ENCODE data around the gene WTIP.
"Not testable (repeated sequence)": the region's sequence is repeated elsewhere in the genome, so short reads cannot be mapped to it uniquely, and the experiment has no call there.

The WTIP gene

DNA sequence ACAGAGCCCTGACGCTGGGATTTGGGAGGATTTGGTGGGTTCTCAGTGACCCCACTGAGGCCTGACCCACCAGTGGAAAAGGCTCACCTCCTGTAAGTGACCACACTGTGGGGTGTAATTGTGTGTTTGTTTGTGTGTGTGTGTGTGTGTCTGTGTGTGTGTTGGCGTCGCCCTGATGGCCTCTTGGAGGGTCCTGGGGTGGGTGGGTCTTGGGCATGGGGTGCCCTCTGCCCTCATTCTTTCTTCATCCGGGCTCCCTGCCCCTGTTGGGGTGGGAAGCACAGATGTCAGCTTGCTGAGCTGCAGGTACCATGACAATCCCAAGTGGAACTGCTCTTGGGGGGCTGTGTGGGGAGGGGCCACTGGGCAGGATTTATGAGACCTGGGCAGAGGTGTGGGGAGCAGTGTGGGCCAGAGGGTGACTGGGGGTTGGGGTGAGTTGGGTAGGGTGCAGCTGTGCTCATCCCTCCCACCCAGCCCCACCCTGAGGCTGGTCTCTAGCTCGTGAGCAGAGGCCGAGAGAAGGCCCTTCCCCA is 22.8 kb downstream of the WTIP start:
- no peak for DNase-seq

DNA sequence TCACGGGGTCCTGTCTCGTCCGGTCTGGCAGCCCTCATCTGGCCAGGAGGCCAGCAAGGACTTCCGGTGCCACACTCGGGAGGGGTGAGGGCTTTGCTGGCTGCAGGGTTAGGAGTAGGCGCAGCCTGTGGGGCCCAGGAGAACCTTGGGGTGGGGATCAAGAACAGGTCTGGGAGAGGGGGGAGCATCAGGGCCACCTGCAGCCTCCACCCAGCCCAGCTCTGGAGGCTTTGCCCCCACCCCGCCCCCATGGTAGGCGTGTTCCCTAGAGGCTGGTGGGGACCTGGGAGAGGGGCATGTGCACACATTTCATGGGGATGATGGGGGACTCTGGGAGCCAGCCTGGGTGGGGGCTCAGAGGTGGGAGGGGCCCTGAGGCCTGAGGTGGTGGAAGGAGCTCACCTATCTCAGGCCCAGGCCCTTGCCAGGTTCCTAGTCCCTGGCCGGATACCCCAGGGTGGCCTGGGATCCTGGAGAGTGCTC is 23.3 kb downstream of the WTIP start:
- DNase-seq = no peak

DNA sequence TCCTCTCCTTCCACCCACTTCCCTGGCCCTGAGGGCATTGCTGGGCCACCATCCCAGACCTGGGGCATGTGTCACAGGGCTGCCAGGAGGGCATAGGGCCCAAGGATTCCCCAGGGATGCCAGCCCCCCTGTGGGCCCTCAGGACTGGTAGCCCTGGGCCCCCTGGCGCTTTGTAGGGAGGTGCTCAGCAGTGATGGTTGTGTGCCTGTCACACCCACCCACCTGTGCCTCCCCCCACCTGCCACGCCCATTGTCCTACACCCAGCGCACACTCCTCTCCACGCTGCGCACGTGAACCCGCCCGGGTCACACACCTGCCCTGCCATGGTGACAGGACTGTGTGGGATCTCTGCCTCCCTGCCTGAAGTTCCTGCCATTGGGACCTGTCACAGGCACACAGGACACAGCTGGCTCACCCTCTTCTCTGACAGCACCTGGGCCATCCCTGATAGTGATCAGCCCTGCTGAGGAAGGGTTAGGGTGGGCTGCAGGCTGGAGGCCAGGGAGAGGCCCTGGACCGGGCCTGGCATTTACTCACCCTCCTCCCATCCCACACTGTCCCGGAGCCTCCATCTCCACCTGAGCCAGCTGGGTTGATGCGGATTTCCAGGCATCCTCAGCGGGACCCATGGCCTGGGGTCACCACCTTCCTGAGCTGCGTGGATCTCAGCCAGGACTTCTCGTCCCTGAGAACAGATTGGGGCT is 23.9 kb downstream of the WTIP start:
- no peak for DNase-seq

DNA sequence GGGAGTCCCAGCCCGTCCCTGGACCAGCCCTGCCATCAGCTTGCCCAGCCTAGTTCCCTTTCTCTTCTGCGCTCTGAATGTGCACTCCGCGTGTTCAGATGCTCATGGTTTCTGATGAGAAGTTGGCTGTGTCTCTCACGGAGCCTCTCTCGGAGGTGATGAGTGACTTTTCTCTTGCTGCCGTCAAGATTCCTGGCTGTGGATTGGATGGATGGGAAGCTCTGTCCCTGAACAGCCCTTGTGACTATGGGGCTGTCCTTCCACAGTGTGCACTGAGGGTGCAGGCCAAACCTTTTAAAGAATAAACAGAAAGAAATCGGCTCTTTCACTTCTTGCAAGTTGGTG is 24.4 kb downstream of the WTIP start:
- no peak for DNase-seq

DNA sequence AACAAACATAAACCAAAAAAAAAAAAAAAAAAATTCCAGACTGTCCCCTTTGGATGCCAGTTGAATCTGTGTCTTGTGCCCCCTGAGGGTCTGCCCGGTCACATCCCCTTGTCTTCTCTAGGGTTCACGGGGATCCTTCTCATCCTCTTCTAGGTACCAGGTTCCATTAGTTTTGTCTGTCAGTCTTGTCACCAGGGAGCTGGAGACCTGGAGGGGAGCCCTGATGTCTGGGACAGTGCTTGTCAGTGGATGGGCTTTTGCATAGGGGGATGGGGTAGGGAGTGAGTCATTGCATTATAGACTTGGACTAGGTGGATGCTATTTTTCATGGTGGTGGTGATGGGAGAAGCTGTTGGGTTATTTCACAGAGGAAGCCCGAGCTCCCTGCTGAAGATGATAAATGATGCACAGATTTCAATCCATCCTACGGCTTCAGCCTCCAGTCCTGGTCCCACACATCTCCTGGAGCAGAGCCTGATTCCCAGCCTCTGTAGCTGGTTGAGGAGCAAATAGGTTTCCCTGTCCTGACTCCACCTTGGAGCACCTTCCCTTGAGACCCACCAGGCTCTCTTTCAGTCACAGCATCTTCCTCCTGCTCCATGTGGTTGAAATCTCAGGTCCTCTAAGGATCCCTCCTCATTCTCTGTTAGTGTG is 26.0 kb downstream of the WTIP start:
- no peak for DNase-seq

DNA sequence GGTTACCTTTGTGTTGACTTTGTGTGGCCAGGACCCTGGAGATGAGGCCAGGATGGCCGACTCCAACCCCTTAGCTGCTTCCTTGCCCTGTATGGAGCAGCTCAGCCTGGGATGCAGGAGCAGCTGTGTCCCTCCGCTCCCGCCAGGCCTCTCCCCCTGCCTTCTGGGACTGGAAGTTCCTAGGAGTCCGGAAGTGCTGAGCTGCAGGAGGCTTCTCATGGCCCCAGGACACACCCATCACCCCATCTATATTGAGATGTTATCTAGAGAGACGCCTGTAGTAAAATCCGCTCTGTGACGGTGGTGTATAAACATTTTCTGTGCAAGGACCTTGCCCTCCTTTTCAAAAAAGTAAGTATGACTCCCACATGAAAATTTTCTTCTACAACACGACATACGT is 27.0 kb downstream of the WTIP start:
- DNase-seq = no peak

DNA sequence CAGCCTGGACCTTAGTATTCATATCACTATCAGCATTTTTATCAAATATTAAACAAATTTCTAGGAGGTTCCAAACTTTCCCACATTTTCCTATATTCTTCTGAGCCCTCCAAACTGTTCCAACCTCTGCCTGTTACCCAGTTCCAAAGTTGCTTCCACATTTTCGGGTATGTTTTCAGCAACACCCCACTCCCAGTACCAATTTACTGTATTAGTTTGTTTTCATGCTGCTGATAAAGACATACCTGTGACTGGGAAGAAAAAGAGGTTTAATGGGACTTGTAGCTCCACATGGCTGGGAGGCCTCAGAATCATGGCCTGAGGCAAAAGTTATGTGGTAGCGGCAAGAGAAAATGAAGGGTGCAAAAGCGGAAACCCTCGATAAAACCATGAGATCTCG is 29.3 kb downstream of the WTIP start:
- DNase-seq = not testable (repeated sequence)

DNA sequence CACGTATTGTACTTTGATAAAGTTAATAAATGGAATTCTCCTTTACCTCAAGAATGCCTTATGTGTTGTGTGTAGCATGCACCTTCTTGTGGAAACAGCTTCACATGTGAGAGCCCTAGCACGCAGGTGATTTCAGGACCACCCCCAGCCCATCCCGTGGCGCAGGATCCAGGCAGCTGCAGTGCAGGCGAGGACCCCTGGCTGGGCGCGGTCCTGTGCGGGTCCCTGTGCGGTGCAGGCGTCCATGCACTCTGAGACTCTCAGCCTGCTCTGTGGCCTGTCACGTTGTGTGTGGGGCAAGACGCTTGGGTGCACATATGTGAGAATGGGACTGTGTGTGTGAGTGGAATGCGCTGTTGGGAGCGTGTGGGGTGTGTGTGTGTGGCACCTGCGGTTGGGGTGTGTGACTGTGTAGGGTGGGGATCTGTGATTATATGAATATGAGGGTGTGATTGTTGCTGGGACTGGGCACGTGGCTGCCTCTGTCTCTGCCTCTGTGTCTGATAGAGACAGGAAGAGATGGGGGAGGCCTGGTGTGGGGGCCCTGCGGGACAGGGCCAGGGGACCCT is 30.8 kb downstream of the WTIP start:
- no peak for DNase-seq

DNA sequence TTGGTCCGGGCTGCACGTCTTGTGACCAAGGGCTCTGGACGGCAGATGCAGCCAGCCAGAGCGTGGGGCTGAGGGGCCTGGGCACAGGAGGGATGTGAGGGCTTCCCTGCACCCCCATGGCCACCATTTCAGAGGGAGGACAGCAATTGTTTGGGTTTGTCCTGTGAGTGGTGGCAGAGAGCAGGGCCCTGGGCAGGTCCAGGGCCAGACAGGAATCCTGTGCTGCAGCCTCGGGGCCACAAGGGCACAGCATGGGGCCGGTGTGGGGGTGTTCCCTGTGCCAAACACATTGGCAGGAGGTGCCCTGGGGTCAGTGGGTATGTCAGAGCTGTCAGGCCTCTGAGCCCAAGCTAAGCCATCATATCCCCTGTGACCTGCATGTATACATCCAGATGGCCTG is 32.2 kb downstream of the WTIP start:
- no peak for DNase-seq

DNA sequence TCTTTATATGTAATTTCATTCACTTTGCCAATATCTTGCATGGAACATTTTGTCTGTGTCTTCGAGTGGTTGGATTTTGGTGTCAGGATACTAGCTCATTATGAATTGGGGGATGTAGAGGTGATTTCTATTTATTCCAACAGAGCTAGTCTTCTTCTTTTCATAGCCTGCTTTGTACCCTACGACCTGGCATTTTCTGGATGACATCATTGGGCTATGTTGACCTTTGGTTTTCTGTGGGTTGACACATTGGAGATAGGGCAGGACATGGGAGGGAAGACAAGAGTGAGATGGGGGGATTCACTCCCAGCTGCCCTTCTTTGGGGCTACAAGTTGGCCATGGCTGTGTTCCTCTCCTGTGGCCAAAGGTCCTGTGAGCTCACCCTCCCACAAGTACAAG is 38.0 kb downstream of the WTIP start:
- no peak for DNase-seq

DNA sequence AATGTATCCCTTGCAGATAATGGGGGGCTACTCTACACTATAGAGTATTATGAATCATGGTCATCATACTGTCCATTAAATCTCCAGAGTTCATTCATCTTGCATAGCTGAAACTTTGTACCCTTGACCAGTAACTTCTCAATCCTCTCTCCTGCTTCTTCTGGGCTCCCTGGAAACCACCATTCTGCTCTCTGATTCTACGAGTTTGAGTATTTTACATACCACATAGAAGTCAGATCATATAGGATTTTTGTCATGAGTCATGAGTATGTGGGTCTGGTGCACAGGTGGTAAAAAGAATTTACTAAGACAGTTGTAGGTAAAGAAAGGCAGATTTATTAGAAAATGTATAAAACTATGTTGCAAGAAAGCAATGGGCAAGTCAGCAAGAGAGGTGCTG is 41.9 kb downstream of the WTIP start:
- DNase-seq = no peak

DNA sequence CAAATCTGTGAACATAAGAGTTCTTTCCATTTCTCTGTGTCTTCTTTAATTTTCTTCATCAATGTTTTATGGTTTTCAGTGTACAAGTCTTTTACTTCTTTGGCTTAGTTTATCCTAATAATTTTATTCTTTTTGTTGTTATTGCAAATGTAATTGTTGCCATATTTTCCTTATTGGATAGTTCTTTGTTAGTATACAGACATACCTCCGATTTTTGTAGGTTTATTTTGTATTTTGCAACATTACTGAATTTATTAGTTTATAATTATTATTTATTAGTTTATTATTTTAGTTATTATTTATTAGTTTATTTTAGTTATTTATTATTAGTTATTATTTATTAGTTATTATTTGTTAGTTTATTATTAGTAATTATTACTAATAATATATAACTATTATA is 43.4 kb downstream of the WTIP start:
- DNase-seq = no peak

DNA sequence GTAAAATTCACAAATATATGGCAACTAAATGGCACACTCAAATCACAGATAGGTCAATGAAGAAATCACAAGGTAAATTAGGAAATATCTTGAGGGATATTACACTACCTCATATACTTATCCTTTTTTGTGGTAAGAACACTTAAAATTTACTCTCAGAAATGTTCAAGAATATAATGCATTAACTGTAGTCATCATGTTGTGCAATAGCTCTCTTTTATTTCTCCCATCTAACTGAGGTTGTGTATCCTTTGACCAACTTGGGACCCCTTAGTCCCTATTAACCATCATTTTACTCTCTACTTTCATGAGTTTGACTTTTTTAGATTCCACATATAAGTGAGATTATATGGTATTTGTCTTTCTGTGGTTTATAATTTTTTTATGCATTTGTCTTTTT is 52.6 kb downstream of the WTIP start:
- no peak for DNase-seq

DNA sequence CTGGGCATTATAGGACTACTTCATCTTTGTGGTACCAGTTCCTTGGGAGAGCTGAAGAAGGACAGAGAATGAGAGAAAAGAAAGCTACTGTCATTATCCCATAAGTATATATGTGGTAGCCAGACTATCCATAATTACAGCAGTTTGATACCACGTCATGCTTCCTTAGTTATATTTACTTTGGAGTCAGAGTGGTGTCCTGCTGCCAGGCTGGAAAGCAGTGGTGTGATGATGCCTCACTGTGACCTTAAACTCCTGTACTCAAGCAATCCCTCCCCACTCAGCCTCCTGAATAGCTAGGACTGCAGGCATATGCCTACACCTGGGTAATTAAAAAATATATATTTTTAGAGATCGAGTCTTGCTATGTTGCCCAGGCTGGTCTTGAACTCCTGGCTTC is 57.8 kb downstream of the WTIP start:
- DNase-seq = no peak

DNA sequence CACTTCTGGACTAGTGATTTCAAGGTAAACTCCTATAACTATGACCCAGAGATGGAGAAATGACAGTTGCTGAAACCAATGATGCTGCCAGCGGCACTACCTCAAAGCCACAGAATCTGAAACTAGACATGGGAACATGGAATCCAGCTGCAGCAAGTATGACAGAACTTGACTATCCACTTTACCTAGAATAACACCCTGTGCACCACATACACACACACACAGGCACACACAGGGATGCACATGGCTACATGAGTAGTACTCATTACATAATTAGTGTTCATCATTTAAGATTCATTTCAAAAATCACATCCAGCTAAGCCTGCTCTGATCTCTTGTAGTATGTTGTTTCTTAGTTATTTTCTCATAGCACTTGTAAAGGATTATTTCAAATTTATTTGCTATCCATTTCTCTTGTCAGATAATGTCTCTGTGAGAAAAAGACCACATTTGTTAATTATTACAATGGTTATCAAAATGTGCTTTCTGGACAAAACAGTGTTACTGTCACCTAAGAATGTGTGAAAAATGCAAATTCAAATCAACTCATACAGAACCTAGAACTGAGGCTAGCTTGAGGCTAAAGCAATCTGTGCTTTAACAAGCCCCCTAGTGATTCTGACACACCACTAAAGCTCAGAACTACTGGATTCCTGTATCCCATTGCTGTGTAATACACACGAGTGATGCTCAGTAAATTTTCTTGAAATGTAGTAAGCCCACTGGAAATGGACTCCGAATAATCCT is 59.4 kb downstream of the WTIP start:
- no peak for DNase-seq

DNA sequence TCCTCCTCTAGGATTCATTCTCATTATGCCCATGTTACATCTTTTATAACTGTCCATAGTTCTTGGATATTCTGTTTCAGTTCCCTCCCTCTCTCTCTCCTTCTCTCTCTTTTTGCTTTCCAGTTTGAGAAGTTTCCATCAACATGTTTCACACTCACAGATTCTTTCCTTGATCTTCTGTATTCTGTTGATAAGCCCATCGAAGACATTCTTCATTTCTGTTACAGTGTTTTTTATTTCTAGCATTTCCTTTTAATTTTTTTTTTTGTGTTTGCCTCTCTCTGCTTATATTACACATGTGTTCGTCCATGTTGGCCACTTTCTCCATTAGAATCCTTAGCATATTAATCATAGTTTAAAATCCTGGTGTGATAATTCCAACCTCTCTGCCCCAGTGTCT is 68.3 kb downstream of the WTIP start:
- DNase-seq = no peak

DNA sequence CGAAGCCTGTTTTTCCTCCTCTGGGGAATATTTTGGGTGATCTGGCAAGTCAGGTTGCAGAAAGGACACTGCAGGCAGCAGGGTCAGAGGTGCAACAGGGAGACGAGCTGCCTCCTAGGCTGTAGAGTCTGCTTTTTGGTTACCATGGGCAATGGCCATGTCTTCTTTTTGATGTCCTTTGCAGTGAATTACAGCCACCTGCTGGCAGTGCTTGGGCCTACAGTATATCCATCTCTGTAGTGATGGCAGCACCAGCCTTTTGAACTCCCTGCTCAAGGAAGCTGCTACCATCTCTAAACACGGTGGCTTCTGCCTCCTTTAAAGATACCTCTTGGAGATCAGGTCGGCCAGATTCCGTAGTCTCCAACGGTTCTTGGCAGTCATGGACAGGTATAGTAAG is 73.9 kb downstream of the WTIP start:
- peak in 1 of 2 donors; percentile 6 for DNase-seq

DNA sequence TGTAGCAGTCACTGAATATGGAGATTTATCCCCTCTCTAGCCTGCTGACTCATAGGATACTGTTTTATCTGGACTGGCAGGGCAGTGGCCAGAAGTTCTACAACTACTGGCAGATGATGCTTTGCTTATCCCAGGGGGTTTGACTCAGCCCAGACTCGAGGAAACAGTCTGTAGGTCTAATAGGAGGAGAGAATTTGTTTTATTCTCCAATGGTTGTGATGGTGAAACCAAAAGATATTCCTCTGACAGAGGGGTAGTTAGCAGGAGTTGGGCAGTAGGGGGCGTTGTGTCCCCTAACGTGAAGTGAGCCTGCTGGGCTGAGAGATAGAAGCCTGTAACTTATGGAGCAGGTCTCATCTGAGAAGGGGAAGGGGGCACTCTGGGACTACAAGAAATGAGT is 74.9 kb downstream of the WTIP start:
- peak in 1 of 2 donors; percentile 1 for DNase-seq

DNA sequence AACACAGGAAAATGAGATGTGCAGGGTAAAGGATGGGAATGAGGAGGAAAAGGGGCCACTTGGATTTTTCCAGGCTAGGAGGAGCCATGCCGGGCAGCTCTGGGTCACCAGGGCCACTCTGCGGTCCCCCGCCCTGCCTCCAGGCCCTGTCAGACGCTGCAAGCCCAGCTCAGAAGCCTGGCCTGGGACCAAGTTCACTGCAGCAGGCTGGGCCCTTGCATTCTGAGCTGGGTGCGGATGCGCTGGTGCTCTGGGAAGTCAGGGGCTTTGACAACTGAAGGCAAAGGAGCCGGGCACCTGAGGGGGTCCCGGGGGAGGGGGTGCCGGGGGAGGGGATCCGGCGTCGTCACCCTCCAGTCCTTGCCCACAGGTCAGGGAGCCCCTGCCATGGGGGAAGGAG is 77.5 kb downstream of the WTIP start:
- no peak for DNase-seq

DNA sequence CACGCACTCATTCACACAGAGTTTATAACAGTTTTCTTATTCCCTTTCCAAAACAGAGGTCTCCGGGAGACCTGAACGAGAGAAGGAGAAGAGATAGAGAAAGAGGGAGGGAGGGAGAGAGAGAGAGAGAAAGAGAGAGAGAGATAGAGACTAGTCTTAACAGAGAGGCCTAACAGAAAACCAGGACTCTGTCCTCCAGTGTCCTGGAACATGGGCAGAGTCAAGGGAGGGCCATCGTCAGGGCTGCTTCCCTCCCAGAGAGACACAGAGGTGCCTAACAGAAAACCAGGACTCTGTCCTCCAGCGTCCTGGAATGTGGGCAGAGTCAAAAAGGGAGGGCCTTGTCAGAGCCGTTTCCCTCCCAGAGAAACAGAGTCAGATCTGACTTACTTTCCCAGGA is 78.7 kb downstream of the WTIP start:
- DNase-seq = no peak

All from inflammatory macrophage (primary cell).